Activated naive CD8-positive, alpha-beta T cell treated with anti-CD3 and anti-CD28 coated beads for 36 hours (primary cell): ENCODE data around the gene DDIT4. TPM values are rescaled to one million over a fixed set of nuclear protein-coding genes. Genes with fewer than 3 reads are reported as not detected.
A peak's percentile ranks its signal among the peaks of the same experiment; 100 is the strongest.

Experiments used
- DNase-seq: peaks from one replicate; pipeline ENCODE4 v3.0.0; 2021
- H3K27ac Mint-ChIP-seq: one replicate; pipeline ENCODE4 v1.8.0; 2022; ENCODE audit warnings: mild to moderate bottlenecking, moderate library complexity, mixed read lengths
- H3K27me3 Mint-ChIP-seq: one replicate; pipeline ENCODE4 v1.8.0; 2022; ENCODE audit warnings: mild to moderate bottlenecking, mixed read lengths
- H3K36me3 Mint-ChIP-seq: one replicate; pipeline ENCODE4 v1.8.0; 2021; ENCODE audit warnings: mild to moderate bottlenecking, mixed read lengths
- H3K4me1 Mint-ChIP-seq: one replicate; pipeline ENCODE4 v1.8.0; 2021; ENCODE audit warnings: mixed read lengths
- H3K4me3 Mint-ChIP-seq: one replicate; pipeline ENCODE4 v1.8.0; 2022; ENCODE audit warnings: mild to moderate bottlenecking, moderate library complexity, mixed read lengths
- H3K9me3 Mint-ChIP-seq: one replicate; pipeline ENCODE4 v1.8.0; 2022; ENCODE audit warnings: mixed read lengths
- total RNA-seq, 2 experiments: library from RNA; stranded (reverse); gene quantifications; one replicate each; pipeline ENCODE4 v1.2.3, GENCODE V29; 2021

The DDIT4 gene
- total RNA-seq, 2 experiments from 2014 or later, result 422 to 424 TPM

DNA sequence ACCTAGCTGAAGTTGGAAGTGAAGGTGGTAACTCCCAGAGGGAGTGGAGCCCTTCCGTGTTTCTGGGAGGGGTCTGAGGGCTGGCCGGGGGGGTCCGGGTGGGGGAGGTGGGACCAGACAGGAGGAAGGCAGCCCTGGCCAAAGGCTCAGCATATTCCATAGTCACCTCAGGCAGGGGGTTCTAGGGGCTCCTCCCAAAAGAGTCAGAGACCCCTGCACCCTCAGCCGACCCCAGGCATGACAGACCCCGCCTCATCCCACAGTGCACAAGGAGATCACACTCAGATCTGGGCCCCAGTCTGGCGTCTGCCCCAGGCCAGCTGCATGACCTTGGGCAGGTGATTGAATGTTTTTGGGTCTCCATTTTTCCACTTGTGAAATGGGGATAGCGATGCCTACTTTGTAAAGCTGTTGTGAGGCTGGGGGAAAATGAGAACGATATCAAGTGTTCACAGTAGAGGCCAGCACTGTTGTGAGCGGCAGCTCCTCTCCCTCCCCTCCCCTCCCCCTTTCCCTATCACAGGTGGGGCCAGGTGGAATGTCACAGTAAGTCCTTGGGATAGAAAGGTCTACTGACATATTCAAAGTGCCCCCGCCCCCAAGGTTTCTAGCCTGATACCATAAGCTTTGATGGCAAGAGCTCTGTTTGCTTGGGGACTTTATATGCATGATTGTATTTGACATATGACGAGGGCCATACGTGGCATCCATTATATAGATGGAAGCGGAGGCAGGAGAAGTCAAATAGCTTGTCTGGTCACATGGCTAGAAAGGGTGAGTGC lies 47.7 kb downstream of the DDIT4 start:
- DNase-seq, result no peak
- Mint-ChIP-seq H3K36me3 (peaks cover 16% of the 10 kb centered on the region), H3K4me1 (peaks cover 61% of the 10 kb centered on the region), H3K4me3 (peak overlapping the region; percentile 86), H3K27ac (peak overlapping the region; percentile 100), H3K27me3 (no peaks in the 10 kb centered on the region), H3K9me3 (no peaks in the 10 kb centered on the region)

DNA sequence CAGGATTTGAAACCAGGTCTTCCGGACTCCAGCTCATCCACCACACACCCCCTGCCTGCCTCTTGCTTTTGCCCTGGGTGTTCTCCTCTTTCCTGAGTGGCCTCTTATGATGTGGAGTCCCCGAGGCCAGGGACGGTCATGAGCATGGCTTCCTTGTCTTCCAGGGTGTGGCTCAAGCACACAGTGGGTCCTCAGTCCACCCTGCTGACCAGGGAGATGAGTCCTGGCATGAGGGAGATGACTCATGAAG lies 48.2 kb downstream of the DDIT4 start:
- Mint-ChIP-seq H3K4me1 (peaks cover 62% of the 10 kb centered on the region), H3K9me3 (no peaks in the 10 kb centered on the region), H3K27me3 (peaks cover 4% of the 10 kb centered on the region), H3K4me3 (peak overlapping the region; percentile 71), H3K36me3 (peaks cover 21% of the 10 kb centered on the region), H3K27ac (peak overlapping the region; percentile 100)
- no peak for DNase-seq

DNA sequence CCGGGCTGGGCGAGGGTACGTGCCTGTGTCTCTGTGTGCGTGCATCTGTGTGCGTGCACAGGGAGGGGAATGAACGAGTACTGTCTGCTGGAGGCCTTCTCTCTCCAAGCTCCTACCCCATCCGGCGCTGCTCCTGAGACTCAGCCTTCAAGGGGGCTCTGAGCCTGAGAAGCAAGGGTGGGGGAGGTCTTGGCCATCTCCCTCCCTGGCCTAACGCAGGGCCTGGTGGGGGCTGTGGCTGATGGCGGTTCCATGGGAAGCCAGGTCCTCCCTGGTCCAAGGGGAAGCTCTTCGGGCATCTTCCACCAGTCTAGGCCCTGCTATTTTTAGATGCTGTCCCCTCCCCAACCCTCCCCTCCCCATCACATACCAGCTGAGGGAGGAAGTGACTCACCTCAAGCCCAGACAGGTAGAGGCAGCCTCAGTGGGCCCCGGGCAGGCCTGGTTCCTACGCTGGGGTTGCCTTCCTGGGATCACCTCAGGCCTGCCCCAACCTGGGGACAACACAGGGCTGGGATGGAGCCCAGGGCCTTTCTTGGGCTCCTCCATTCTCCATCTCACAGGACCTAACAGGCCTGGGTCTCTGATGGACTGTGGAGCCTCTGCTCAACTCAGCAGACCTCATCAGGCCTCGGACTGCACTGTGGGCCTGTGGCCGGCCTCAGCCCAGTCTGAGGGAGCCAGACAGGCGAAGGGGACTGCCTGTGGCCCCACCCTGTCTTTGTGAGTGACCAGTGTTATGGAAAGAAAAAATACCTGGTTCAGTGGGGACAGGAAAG lies 48.7 kb downstream of the DDIT4 start:
- H3K27me3 Mint-ChIP-seq, result peaks cover 5% of the 10 kb centered on the region
- peaks cover 58% of the 10 kb centered on the region for H3K4me1 Mint-ChIP-seq
- H3K4me3 Mint-ChIP-seq, result peak overlapping the region; percentile 71
- peak overlapping the region; percentile 100 for H3K27ac Mint-ChIP-seq
- peak; percentile 63 for DNase-seq
- peaks cover 21% of the 10 kb centered on the region for H3K36me3 Mint-ChIP-seq
- no peaks in the 10 kb centered on the region for H3K9me3 Mint-ChIP-seq

DNA sequence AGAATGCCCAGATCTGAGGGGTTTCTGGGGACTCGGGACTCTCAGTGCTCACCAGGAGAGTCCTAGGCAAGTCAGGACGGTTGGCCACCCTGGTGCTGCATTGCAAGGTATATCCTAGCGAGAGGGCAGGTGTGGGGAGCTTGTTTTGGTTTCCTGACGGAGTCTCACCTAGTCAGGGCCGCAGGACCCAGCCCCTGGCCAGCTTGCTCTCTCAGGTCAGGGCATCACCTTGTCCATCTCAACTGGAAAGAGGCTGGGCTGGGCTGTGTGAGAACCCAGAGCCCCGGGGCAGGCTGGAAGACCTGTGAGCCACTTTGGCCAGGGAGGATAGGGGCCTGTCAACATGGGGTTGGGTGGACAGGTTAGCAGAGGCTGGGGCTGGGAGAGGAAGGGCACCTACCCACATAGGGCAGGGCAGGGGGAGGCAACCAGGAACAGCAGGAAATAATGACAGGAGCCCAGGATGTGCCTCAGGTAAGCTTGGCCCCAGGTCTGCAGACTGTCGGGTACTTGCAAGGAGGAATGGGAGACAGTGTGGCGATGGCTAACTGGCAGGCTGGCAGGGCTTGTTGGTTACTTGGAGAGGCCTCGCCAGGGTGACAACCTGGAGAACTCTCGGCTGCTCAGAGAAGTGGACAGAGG lies 49.5 kb downstream of the DDIT4 start:
- Mint-ChIP-seq H3K4me3 (no peak overlapping the region), H3K4me1 (peaks cover 60% of the 10 kb centered on the region), H3K9me3 (no peaks in the 10 kb centered on the region), H3K27ac (peak overlapping the region; percentile 100), H3K27me3 (peaks cover 5% of the 10 kb centered on the region), H3K36me3 (peaks cover 24% of the 10 kb centered on the region)
- DNase-seq, result no peak

DNA sequence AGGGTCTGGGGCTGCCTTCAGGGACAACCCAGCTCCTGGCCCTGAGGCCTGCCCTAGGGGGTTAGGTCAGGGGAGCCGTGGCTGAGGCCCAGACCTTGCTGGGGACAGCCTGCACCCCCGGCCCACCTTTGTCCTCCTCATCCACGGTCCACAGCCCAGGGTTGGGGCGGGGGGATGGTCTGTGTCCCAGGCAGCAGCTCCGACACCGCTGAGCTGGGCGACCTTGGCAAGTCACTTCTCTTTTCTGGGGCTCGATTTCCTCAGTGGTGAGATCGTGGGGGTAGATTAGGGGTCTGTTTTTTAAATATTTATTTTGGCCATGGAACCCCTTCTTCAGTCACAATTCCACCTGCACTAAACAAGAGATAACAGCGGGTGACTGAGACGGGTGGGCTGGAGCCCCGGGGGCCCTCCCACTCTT lies 50.1 kb downstream of the DDIT4 start:
- Mint-ChIP-seq H3K9me3 (no peaks in the 10 kb centered on the region), H3K36me3 (peaks cover 21% of the 10 kb centered on the region), H3K4me3 (no peak overlapping the region), H3K4me1 (peaks cover 60% of the 10 kb centered on the region), H3K27ac (peak overlapping the region; percentile 100), H3K27me3 (peaks cover 5% of the 10 kb centered on the region)
- DNase-seq, result no peak

Other genes starting within 250 kb of the DDIT4 start
- 100 to 1,000 TPM; 136 to 142 TPM for gene SPOCK2, start 185.4 kb upstream of the DDIT4 start, total RNA-seq
- 10 to 100 TPM; 71.0 to 81.8 TPM for gene ANAPC16, start 57.9 kb upstream of the DDIT4 start, total RNA-seq
- 10 to 100 TPM; 57.3 to 57.7 TPM for gene ASCC1, start 57.6 kb upstream of the DDIT4 start, total RNA-seq
- gene DNAJB12, start 81.0 kb downstream of the DDIT4 start, total RNA-seq, result 10 to 100 TPM; 25.2 to 25.6 TPM